Subcutaneous adipose tissue (tissue), 4 donors: ENCODE data around the gene RAB24. TPM values are rescaled to one million over a fixed set of nuclear protein-coding genes. Genes with fewer than 3 reads are reported as not detected.

Source experiments
- CTCF ChIP-seq: fragments of 450-650 bp; IDR thresholded peaks from one replicate; pipeline ENCODE4 v1.5.1; 2016; ENCODE audit warnings: low read depth, mild to moderate bottlenecking, control low read depth, antibody characterized with exemption, moderate library complexity
- total RNA-seq, 4 donors: library from RNA; depleted of rRNA; stranded (reverse); fragments of >200 nt; gene quantifications; one replicate each; pipeline ENCODE4 v1.1.0, GENCODE V29; 2016

The RAB24 gene
- total RNA-seq = 10 to 100 TPM; 19.4 to 35.6 (median 26.3) TPM

GRCh38 chr5:177303121-177303924 is at the start of gene RAB24, which contains the start of gene PRELID1:
Gene RAB24 (minus strand): TSS chr5:177303719. CDS start chr5:177303288, 431 bp downstream.
Gene PRELID1 (plus strand): TSS chr5:177303799. CDS start chr5:177303986, 187 bp downstream.
- no peak for TF ChIP-seq CTCF

- TF ChIP-seq CTCF = no peak
These were observed 49.6 kb upstream of the RAB24 start for GRCh38 chr5:177353093-177353492.

GRCh38 chr5:177351392-177352329 is 48.1 kb upstream of the RAB24 start, which contains the start of gene LMAN2:
Gene LMAN2 (minus strand): TSS chr5:177351668. CDS start chr5:177351647, 21 bp downstream.
- TF ChIP-seq CTCF = no peak

DNA sequence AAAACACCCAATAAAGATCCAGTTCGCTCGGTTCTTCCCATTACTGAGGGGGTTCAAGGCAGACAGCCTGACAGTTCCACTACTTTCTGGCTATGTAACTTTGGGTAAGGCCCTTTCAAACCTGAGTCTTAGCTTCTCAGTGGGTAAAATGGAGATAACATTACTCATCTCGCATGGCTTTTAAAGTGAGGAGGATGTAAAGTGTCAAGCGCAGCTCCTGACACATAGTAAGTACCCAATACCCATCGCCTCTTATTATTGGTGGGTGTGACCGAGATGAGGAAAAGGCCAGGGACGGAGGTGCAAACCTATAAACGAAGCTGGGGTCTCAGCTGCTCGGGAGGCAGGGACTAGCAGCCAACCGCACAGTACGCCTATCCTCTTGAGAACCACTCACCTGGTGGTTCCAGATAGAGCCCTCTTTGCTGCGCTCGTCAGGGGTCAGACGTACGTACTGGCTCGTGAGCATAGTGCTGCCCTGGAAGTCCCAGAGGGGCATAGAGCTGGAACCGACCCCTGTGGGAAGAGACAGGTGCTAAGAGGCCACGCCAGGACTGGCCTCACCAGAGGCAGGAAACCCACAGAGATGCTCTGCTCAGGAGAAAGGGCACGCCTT is 47.4 kb upstream of the RAB24 start:
- TF ChIP-seq CTCF = no peak

DNA sequence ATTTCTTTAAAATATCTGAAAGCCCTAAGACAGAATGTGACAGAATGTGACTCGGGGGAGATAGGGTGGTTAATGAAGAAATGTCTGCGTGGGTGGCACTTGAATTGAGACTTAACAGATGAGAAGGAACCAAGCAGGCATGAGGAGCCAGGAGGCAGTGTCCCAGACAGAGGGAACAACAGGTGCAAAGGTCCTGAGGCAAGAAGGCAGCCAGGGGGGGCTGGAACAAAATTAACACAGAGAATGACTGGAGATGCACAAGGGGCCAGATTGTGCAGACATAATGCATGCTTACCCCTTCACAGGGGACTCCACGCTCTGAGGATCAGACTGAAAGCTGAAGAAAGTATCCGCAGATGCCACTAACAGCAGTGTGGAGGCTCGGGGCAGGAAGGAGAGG is 46.2 kb upstream of the RAB24 start:
- no peak for TF ChIP-seq CTCF

DNA sequence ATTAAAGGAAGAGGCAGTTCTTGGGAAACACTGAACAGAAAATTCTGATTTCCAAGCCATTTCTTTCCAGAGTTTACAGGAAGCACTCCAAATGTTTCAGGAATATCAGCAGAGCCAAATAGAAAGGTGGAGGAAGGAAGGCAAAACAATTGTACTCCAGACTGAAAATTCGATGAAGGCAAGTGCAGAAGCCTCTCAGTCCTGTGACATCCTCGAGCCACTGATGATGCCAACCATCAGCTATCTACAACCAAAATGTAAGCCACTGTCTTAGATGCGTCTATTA is 45.8 kb upstream of the RAB24 start:
- TF ChIP-seq CTCF = no peak

- no peak for TF ChIP-seq CTCF
These were observed 44.2 kb upstream of the RAB24 start for GRCh38 chr5:177347699-177348098.
